Dedifferentiated amniotic fluid mesenchymal stem cell (primary cell): ENCODE measurements around the gene AMBRA1.

Experiments used
- DNase-seq: peaks from one replicate; pipeline ENCODE4 v3.0.0-alpha.2; 2016; ENCODE audit errors: extremely low spot score

Gene AMBRA1

DNA sequence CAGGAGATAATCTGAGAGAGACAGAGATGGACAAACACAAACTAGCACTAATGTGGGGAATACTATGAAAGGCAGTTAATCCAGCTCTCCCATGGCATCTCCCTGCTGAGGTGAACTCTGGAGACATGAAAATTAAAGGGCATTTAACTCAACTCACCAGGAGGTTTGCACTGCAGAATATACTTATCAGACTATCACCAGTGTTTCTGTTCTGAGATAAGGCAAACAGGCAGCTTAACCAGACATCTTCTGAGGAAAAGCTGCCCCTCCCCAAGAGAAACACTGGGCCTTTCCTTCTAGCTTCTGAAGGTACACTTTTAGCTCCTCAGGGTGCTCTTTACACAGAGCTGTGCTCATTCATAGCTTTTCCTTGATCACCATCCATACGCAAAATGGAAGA is 85.5 kb downstream of the AMBRA1 start:
- no peak for DNase-seq

DNA sequence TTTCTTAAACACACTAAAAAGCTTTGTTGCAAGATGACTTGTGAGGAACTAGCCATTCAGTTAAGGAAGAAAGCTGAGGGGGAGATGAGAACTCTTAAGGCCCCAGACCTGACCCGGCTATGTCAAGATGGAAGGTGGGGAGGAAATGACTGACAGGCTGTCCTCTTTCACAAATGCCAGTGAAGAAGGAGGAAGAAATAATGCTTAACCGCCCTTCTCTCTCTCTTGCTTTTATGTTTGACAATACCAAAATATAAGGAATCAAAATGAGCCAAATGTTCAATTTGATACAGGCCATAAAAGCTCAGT is 87.4 kb downstream of the AMBRA1 start:
- DNase-seq: no peak

DNA sequence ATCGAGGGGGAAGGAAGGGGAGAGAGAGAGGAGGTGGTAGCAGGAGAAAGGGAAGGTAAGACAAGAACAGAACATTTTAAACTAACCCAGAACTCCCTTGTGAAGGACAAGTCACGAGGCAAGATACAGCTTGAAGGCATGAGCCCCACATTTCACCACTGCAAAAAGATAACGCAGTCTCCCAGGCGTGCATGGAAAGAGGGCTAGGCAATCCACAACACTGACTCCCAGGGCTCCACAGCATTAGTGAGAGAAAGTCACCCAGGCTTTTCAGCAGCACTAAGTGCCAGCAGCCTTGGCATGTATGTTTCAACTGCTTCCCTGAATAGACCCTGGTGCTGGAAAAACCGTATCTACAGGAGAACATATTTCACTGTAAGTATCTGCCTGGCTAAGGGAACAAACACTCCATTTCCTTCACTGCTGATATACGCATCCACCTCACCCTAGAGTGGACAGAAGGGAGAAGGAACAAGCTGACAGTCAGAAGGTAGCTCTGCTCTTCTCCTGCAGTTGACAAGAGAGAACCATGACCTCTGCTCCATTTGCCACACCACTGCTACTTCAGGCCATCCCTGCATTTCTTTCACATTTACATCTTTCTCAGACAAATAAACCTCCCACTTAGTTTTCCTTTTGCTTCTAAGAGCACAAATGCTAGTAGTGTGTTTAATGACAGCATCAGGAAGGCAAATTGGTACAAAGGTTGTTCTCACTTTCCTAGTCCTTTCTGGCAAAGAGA is 87.9 kb downstream of the AMBRA1 start:
- DNase-seq: no peak

DNA sequence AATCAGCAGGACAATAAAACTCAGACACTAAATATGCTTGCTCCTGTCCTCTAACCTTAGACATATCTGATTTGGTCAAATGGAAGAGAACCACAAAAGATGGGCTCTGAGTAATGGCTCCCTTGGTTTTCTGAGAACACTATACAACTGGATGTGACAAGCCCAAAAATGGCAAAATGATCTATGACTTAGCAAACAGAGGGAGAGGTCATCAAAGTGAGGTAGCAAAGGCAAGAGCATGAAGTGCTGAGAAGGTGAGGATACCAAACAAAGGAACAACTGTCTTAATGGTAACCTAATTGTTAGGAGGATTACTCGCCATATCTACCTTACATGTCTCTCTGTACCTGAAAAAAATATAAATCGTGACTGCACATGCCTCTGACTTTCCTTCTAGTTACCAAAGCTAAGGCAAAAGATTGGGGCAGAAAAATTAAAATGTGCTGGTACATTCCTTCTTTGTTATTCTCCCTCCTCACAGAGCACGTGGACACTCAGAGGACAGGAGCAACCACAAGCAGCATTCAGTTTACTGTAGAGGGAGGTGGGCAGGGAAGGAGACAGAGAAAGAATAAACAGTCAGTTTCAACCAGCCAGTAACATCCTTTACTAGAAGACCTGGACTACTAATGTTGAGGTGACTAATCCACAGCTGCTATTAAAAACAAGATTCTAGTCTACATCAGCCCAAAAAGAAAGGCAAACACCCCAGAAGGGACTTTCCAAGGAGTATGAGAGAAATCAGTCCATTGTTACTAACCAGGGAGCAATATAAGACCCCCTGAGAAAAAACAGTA is 88.8 kb downstream of the AMBRA1 start:
- no peak for DNase-seq

DNA sequence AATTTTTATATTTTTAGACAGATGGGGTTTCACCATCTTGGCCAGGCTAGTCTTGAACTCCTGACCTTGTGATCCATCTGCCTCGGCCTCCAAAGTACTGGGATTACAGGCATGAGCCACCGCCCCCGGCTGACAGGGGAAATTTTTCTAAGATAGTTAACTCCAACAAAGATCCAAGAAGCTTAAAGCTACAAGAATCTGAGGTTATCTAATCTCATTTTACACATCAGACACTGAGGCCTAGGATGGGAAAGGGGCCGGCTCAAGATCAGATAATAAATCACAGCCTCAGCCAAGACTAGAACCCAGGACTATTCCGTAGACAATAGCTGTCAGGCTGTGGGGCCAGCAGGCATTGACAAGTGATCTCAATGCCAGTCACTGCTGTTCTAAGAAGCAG is 94.0 kb downstream of the AMBRA1 start:
- DNase-seq: no peak

DNA sequence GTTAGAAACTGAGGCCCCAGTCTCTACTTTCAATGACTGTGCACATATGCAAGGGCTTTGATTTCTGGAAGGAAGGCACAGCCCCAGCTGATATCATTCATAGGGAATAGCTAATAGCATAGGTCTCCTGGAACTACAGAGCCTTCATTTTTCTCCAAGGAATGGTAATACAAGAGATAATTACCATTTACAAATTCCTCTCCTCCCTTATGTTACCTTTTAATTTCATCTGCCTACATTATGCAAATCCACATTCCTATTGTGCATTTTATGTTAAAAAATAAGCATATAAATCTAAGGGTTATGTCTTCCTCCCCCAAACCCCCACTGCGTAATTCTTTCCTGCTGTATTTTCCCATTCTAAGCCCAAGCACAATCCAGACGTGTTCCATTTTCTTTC is 94.9 kb downstream of the AMBRA1 start:
- DNase-seq: no peak

DNA sequence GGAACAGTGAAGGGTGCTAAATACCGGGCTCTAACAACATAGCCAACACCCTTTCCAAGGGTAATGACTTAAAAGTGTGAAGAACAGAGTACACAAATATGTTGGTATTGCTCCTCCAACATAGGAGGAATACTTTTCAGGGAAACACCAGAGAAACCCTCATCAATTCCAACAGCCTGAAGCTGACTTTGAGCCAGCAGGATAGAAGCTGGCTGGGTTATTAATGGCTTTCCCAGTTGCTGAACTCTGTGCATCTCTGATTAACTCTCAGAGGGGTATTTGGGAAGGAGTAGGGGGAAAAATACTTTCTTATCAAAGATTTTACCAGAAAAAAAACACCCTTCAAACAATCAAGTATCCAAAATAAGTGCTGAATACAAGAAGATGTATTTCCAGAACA is 95.6 kb downstream of the AMBRA1 start:
- DNase-seq: no peak

DNA sequence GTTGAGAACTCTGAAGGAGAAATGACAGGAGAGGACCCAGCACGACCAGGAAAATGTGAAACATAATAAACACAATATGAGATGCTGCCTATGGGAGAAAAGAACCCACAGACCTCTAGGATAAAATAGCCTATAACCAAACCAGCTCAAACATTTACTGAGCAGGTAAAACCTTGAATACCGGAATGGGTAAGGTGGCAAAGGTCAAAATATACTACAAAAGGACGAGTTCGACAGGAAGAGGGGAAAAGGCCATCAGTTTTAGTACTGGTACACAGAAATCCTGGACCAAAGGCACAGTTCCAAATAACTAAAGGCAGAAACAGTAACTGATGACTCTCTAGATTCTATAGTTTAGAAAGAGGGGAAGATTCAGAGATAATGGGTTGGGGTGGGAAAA is 96.3 kb downstream of the AMBRA1 start:
- DNase-seq: no peak

DNA sequence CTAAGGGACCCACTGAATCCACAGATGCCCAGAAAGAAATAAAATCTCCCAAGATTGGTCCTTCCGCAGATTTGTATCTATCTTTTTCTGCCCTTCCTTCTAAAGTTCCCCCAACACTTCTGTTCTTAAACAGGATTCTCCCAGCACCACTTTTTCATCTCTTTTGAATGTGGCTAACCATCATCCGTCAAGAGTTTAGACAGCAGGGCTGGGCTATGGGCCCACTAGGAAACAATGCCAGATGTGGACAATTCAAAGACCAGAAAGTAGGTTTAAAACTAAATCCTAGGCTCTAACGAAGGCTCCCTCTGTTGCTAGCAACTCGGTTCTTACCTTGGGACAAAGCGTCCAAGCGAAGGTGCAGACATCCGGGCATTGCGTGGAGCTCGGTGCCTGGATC is 100.0 kb downstream of the AMBRA1 start:
- DNase-seq: no peak

DNA sequence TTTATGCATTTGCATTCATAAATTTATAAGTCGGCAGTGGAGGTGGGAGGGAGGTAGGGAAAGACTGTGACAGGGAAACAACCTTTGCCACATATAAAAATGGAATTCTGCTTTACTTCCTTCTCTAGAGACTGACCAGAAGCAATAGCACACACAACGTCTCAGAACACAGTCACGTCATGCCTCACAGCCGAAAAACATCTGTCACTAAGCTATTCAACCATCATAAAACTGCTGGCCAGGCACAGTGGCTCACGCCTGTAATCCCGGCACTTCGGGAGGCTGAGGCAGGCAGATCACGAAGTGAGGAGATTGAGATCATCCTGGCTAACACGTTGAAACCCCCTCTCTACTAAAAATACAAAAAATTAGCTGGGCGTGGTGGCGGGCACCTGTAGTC is 101.3 kb downstream of the AMBRA1 start:
- no peak for DNase-seq

DNA sequence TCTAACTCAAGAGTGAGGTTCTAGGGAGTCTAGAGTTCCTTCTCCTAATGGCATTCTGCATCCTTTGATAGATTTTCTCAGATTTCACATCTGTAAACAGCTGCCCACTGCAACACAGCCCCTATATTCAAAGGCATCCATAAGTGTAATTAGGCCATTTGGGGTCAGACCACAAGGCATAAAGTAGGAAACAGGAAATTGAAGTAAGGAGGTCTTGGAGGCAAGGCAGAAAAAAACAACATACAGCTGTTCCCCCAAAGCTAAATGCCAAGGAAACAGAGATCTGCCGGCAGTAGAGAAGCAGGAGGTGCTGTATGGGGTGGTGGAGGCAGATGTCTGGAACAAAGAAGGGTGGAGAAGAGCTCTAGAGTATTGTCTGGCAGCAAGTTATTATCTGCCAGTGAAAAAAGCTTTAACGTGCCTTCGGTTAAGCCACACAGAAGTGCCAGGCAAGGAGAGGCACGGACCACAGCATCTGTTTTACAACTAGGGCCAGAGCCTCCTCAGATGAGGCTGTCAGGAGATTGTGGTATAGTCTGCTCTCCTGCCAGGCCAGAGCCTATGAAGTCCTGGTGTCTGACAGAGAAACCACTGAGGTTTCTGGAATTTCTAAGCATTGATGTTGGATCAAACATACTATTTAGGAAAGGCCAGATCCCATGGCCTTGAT is 102.0 kb downstream of the AMBRA1 start:
- no peak for DNase-seq

DNA sequence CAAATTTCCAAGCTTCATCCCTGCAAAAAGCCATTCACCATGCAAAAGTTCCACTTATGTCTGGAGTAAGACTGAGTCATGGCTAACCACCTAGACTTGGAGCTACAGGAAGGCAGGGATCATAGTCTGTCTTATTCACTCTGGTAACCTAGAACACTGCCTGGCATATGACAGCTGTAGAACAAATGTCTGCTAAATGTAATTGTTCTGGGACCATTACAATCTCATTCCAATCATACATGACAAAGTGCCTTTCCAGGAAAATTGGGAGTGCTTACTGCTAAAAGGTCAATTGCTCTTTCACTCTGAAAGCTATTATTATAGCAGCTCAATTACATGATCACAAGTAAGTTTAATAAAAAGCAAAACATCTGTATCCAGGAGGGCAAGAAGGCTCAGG is 103.2 kb downstream of the AMBRA1 start:
- no peak for DNase-seq

DNA sequence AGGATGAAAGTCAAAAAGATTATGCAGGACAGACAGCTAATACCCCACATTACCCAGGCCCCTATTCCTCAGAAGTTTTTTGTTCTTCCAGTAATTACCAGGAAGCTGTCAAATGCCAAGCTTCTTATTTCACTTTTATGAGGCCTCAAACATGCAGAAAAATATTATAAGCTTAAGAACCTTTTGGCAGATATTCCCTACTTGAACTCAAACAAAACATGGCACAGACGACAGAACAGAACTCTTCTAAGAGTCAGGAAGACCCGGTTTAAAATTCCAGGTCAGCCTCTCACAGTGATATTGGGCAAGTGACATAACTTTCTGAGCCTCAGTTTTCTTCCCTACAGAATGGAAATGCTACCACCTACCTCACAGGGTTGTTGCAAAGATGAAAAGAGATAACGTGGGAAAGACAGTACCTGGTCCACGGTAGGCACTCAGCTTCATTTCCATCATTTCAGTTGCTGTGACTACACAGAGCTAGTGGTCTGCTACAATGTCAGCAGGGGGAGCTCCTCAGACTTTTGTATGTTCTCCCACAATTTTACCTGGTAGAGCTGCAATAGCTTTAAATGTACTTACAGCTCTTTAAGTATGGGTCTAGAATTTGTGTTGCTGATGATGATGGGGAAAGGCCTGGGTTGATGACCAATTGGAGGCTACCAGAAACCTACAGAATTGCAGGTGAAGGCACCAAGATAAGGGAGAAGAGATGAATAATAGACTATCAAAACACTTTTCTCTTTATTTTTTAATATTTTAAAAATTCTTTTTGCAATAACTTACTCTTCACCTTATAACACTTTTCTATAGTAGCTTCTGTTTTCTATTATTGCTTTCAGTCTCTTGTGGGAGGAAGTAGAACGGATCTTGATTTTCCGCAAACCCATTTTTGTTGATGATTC is 103.9 kb downstream of the AMBRA1 start:
- no peak for DNase-seq

DNA sequence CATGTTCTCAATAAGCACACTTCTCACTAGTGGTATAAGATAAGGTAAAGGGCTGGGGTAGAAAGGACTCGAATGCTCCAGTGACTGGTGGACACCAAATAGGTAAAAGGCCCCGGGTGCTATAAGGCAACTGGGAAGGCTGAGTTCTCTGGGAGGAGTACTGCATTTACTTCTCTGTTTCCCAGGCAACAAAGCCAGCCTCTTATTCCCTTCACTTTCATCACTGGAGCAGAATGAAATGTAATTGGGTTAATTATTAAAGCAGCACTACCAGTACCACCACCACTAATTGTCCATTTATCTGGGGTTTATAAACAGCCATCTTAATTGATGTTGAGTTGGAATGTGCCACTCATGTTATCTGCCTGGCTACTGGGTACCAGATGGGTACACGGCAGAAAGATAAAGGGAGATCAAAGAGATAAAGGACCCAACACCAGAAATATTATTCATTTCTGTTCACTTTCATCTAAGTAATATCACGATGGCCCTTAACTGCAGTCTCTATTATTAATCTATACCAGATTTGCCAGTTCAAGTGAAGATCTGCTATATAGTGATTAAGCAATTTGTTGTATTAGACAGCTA is 107.9 kb downstream of the AMBRA1 start:
- no peak for DNase-seq

DNA sequence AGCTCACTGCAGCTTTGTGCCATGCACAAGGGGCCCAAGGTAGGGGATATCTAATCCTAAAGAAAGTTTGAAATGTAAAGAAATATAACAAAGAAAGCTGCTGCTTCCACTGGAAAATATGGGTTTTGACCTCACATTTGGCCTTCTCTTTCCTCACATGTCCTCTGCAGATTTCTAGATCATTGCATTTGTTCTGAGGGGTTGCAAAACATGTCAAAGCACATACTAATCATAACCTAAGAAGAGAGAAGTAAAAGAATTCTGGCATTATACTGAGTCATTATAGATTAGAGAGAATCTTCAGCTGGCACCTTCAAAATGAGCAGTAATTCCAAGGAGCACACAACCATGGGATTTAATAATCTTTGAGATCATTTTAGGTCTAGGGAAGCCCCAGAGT is 109.7 kb downstream of the AMBRA1 start:
- no peak for DNase-seq

DNA sequence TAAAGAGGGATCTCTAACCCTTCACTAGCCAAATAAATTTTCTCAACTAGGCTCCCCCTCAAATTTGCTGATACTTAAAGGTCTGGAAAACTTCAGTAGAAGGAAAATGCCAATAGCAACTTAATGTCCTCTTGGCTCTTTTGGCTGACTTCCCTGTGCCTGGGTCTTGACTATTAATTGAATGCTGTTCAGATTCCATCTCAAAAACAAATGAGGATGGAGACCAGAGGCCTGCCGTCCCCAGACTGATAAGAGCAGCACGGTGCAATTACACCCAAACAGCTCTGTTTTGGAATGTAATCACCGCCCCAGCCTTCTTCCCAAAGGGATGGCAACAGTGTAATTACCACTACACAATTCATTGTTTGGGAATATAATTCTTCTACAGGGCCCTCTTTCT is 112.9 kb downstream of the AMBRA1 start:
- no peak for DNase-seq

DNA sequence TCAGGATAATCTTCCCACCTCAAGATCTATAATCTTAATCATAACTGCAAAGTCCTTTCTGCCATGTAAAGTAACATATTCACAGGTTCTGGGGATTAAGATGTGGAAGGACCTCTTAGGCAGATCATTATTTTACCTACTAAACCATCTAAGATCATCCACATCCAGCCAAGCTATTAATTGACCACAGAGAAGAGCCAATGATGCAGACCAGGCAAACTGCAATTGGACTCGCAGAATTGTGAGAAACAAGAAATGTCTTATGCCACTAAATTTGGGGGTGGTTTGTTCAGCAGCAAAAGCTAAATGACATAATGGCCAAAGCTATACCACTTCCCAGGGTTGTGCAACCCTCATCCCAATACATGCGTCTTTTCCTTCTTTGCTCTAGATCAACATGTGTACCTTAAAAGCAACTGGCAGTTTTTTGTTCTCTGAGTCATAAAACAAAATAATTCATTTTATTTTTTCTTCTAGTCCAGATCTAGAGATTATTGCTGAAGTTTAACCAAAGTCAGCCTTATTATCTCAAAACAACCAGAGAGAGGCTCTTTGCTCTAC is 113.6 kb downstream of the AMBRA1 start:
- DNase-seq: no peak

DNA sequence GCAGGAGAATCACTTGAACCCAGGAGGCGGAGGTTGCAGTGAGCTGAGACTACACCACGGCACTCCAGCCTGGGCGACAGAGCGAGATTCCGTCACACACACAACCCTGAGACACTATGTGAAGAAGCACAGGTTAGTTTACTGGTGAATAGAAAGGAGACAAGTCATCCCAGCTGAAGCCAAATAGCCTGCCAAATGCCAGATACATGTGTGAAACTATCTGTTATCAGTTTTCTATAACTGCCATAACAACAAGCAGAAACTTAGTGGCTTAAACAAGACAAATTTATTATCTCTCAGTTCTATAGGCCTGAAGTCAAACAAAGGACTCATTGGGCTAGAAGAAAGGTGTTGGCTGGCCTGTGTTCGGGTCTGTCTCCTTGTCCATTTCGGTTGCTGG is 114.2 kb downstream of the AMBRA1 start:
- no peak for DNase-seq

DNA sequence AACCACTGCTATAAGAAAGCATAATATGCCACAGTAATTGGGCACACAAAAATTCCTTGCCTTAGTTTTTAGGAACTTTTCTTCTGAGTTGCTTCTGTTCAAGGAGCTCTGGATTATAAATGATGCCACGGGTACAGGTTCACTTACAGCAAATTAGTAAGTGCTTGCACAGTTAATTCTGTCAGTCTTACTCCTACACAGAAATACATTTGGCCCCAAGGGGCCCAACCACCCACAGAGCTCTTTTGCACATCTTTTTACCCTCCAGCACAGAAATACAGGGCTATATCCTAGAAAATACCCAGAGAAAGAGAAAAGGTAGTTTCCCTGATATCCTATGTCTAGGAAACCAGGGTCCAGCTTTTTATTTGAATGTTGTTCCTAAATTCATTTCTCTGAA is 115.6 kb downstream of the AMBRA1 start:
- DNase-seq: no peak

DNA sequence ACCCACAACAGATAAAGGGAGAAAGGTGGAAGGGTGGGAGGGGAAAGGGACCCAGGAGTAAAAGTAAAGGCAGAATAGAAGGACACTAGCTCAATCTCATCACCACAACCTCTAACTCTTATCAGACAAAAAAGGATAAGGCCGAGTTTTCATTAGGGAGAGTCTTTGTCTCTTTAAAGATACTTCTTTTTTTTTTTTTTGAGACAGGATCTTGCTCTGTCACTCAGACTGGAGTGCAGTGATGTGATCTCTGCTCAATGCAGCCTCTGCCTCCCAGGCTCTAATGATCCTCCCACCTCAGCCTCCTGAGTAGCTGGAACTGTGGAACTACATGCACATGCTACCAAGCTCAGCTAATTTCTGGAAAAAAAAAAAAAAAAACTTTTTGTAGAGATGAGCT is 116.7 kb downstream of the AMBRA1 start:
- DNase-seq: no peak

DNA sequence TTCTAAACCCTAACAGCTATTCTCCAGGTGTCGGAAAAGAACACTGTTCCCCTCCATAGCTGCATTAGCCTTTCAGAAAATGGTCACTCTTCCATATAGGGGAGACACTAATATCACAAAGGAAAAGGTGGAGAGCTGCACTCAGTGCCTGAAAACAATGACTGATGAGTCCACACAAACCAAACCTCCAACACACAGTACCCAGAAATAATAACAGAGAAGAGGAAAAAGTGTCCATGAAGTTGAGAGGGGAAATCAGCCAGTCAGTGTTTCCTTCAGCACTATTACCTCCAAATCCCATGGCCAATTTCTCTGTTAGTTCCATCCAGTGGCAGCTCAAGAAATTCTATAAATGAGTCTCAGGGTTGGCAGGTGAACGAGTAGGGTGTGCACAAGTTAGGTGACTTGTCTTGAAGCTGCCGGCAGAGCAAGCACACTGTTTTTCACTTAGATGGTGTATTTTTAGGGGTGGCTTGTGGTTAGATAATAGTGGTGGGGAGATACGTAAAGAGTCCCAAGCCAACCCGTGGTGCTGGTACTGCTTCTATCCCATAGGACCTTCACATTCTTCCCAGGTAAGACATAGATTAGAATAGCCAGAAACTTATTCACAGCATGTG is 117.8 kb downstream of the AMBRA1 start:
- no peak for DNase-seq
